Ishikawa (cell line): ENCODE data around the gene MRPL17.

Experiments used
- CEBPB ChIP-seq: IDR thresholded peaks from 2 replicates; pipeline ENCODE4 v1.6.1; 2012
- CREB1 ChIP-seq: IDR thresholded peaks from 2 replicates; pipeline ENCODE4 v1.6.1; 2012; ENCODE audit warnings: low read depth
- EGR1 ChIP-seq: IDR thresholded peaks from 2 replicates; pipeline ENCODE4 v1.6.1; 2012
- EP300 ChIP-seq: IDR thresholded peaks from 2 replicates; pipeline ENCODE4 v1.6.1; 2012; ENCODE audit warnings: borderline replicate concordance
- FOXM1 ChIP-seq: IDR thresholded peaks from 2 replicates; pipeline ENCODE4 v1.6.1; 2012; ENCODE audit warnings: low read depth, borderline replicate concordance
- MAX ChIP-seq: IDR thresholded peaks from 2 replicates; pipeline ENCODE4 v1.6.1; 2012
- NFIC ChIP-seq: IDR thresholded peaks from 2 replicates; pipeline ENCODE4 v1.6.1; 2012
- RAD21 ChIP-seq: IDR thresholded peaks from 2 replicates; pipeline ENCODE4 v1.6.1; 2012; ENCODE audit warnings: low read depth
- REST ChIP-seq: IDR thresholded peaks from 2 replicates; pipeline ENCODE4 v1.6.1; 2012; ENCODE audit warnings: low read depth, mild to moderate bottlenecking
- TAF1 ChIP-seq: IDR thresholded peaks from 2 replicates; pipeline ENCODE4 v1.6.1; 2012; ENCODE audit warnings: low read depth, mild to moderate bottlenecking
- TCF12 ChIP-seq: IDR thresholded peaks from 2 replicates; pipeline ENCODE4 v1.6.1; 2012; ENCODE audit warnings: low read depth
- TEAD4 ChIP-seq: IDR thresholded peaks from 2 replicates; pipeline ENCODE4 v1.6.1; 2012
- USF1 ChIP-seq: IDR thresholded peaks from 2 replicates; pipeline ENCODE4 v1.6.1; 2012
- YY1 ChIP-seq: IDR thresholded peaks from 2 replicates; pipeline ENCODE4 v1.6.1; 2012; ENCODE audit warnings: low read depth
- ZBTB7A ChIP-seq: IDR thresholded peaks from 2 replicates; pipeline ENCODE4 v1.6.1; 2012; ENCODE audit warnings: low read depth

Gene MRPL17

GRCh38 chr11:6724013-6724412 lies 40.9 kb upstream of the MRPL17 start:
- no peak for TF ChIP-seq EGR1
- no peak for TF ChIP-seq CREB1
- TF ChIP-seq MAX, result no peak
- TF ChIP-seq YY1, result no peak
- no peak for TF ChIP-seq FOXM1
- TF ChIP-seq CEBPB, result no peak
- no peak for TF ChIP-seq RAD21
- no peak for TF ChIP-seq ZBTB7A
- TF ChIP-seq EP300, result no peak
- TF ChIP-seq TCF12, result no peak
- TF ChIP-seq USF1, result no peak
- no peak for TF ChIP-seq TAF1
- TF ChIP-seq NFIC, result no peak
- no peak for TF ChIP-seq TEAD4
- TF ChIP-seq REST, result no peak

GRCh38 chr11:6721343-6721742 lies 38.2 kb upstream of the MRPL17 start:
- no peak for TF ChIP-seq NFIC
- TF ChIP-seq CEBPB, result no peak
- no peak for TF ChIP-seq TEAD4
- TF ChIP-seq USF1, result no peak
- TF ChIP-seq EP300, result no peak
- TF ChIP-seq FOXM1, result no peak
- no peak for TF ChIP-seq YY1
- no peak for TF ChIP-seq MAX
- TF ChIP-seq REST, result no peak
- TF ChIP-seq TCF12, result no peak
- TF ChIP-seq ZBTB7A, result no peak

GRCh38 chr11:6719576-6719975 lies 36.4 kb upstream of the MRPL17 start:
- TF ChIP-seq USF1, result no peak
- no peak for TF ChIP-seq NFIC
- no peak for TF ChIP-seq FOXM1
- no peak for TF ChIP-seq TEAD4
- TF ChIP-seq ZBTB7A, result no peak
- TF ChIP-seq TAF1, result no peak

DNA sequence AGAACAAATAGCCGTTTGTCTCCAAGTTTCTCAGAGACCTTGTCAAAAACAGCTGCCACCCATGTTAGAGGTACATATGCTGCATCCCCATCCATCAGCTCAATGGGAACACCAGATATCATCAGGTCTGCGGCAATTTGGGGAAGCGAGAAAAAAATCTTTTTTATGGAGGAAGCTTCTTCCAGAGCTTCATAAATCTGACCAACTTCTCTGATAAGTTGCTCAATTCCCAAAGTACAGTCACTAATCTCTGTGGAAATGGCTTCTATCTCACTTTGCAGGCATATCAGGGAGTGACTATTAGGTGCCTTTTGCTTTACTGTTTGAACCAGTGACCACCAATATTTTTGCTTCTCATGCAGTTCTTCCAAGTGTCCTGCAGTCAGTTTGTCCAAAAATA lies 34.3 kb upstream of the MRPL17 start:
- no peak for TF ChIP-seq RAD21
- TF ChIP-seq EP300, result no peak
- TF ChIP-seq TEAD4, result no peak
- TF ChIP-seq USF1, result no peak
- TF ChIP-seq TAF1, result no peak
- no peak for TF ChIP-seq MAX
- no peak for TF ChIP-seq ZBTB7A
- TF ChIP-seq REST, result no peak
- TF ChIP-seq CEBPB, result no peak
- TF ChIP-seq TCF12, result no peak
- TF ChIP-seq YY1, result no peak
- no peak for TF ChIP-seq CREB1
- no peak for TF ChIP-seq FOXM1
- no peak for TF ChIP-seq EGR1
- TF ChIP-seq NFIC, result no peak
